Measurements from ENCODE around the gene TBC1D21.

The TBC1D21 gene

DNA sequence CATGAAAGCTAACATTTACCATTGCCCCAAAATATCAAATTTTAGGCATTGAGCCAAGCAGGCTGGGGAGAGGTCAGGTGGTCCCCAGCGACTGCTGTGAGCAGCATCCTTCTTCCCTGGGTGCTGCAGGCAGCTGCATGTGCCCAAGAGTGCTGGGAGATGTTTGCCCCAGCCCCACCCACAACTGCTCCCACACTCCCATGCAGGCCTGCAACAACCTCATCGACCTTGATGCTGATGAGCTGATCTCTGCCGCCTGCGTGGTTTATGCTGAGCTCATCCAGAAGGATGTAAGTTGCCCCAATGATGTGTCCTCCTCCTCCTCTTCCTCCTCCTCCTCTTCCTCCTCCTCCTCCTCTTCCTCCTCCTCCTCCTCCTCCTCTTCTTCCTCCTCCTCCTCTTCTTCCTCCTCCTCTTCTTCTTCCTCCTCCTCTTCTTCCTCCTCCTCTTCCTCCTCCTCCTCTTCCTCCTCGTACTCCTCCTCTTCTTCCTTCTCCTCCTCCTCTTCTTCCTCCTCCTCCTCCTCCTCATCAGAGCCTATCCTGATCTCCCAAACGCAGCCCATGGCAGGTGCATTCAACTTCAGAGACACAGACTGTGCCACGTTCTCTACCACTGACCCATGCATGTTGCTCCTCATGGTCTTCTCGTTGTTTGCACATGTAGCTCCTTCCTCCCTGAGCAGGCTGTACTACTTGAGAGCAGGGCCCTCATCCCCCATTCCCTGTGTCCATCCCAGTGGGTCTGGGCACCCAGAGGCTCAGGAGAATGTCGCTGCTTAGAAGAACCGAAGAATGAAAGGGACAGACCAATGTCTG, 15.1 kb downstream of the TBC1D21 start:
- no peak for DNase-seq (ENCODE audit: low spot score)

DNA sequence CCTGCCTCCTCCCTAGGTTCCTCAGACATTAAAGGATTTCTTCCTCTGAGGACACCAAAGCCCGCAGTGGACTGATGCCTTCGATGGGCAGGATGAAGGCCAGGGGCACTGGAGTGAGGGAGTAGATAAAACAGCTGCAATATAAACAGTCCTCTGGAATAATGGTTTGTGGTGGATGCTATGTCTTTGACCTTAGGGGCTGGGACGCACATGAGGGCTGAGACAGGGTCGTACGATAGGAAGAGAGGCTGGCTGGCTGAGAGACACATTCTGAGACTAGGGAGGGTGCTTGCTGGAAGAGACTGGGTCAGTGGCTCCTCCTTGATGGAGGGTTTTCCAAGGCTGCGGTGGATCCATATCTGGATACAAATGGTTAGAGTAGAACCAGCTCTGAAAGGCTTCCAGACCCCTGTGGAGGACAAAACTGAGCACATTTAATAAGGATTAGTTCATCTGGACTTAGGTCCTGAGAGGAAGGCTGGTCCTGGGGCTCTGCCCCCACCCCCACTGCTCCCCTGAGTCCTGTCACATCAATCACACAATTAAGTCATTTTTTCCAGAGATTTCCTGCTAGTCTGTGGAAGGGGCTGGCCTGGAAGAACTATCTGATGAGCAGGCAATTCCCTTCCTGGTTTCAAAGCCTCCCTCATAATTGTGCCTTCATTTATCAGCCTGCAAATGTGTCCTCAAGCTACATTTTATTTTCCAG, 15.8 kb downstream of the TBC1D21 start:
- no peak for DNase-seq (ENCODE audit: low spot score)

DNA sequence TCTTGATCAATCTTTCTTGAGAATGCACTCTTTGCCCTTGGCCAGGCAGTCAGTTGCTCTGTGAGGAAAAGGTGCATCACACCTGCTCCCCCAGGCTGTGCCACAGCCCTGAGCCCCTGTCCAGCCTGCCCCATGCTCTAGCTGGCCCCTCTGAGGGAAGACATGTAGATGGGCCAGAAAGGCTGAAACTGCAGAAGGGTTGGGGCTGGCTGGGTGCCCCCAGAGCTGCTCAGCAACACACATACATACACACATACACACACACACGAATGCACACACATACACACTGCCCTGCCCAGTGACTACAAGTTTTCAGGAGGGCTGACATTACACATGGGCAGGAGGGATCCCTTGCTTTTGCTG, 16.4 kb downstream of the TBC1D21 start:
- DNase-seq (ENCODE audit: low spot score): no peak

DNA sequence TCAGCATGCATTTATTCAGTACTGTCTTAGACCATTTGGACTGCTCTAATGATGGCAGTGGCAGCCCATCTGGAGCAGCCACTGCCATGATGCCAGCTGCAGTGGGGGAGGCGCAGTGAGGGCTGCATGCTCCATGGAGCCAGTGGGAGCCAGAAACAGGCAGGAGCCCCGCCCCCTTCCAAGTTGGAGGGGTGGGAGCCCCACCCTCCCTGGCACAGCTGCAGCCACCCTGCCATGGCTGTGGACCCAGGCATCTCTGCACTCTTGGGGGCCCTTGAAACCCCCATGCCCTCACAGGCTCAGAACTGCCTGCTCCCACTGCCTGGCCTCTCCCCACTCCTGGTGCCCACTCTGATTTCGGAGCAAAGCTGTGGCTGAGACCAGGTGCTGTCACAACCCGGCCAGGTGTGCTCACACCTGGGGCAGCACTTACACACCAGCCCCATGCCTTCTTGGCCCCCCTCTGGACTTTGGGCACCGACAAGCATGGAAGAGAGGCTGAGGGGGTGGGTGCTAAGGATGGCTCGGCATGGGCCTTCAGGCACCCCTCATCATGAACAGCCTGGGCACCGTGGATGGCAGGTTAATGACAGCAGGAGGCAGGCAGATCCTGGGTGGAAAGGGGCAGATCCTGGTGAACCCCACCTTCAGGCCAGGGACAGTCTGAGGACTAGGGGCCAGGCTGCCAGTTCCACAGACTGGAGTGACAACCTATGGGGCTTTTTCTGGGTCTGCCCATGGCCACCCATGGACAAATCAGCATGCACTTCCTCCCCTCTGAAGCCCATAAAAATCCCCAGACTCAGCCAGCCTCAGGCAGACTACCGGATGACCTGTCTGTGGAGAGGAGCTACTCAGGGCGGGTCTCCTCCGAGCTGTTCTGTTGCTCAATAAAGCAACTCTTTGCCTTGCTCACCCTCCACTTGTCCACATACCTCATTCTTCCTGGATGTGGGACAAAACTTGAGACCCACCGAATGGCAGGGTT, 18.3 kb downstream of the TBC1D21 start:
- no peak for DNase-seq (ENCODE audit: low spot score)

DNA sequence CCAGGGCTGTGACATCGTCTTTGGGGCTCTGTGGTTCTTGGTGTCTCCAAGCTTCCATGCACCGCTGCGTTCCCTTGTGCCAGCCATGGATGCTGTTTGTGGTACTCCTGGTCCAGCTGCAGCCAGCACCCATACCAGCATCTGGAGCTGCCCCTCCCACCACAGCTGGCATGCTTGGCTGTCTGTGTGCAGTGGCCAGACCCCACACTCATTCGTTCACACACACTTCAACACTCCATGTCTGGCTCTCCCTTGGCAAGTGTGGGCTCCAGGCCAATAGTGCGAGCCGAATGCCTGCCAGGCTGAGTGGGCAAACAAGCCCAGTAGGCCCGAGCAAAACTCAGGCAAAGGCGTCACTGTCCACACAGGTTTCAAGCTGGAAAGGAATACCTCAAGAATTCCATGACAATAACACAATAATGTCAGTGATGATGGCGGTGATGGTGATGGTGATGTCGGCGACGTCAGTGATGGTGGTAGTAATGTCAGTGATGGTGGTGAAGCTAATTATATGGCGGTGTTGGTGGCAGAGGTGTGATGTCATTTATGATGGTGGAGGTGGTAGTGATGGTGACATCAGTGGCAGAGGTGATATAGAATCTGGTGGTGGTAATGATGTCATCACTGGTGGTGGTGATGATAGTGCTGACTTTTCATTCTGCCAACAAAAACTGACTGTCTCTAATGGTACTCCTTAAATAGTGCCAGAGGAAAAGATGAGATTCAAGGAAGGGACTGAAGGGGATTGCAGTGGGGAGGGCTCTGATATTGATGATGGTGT, 19.3 kb downstream of the TBC1D21 start:
- DNase-seq (ENCODE audit: low spot score): no peak

DNA sequence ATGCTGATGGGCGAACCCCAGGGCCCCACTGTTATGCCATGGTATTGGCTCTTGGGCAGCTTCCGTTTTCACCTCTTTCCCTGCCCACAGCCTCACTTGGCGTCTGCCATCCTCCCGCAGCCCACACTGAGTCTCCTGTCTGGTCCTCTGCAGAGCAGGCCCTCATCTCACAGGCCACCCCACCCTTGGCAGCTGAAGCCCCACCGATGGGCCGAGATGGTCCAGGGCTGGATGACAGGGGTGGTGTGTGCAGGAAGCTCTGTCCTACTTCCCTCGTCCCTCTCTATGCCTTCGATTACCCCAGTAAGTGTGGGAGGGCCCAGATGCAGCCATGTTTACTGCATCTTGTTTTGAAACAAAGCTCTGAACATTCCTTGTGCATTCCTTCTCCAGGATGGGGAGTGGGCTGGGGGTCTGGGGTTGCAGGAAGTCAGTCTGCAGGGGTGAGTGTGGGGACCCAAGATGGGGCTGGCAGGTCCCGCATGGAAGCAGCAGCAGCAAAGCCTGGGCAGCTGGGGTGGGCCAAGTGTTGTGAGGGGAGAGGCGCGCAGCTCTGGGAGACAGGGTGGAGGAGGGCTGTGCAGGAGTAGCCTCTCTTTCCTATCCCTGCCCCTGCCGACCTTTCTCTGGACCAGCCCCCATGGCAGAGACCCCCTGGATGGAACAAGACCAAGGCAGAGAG, 20.9 kb downstream of the TBC1D21 start:
- DNase-seq (ENCODE audit: low spot score): no peak

DNA sequence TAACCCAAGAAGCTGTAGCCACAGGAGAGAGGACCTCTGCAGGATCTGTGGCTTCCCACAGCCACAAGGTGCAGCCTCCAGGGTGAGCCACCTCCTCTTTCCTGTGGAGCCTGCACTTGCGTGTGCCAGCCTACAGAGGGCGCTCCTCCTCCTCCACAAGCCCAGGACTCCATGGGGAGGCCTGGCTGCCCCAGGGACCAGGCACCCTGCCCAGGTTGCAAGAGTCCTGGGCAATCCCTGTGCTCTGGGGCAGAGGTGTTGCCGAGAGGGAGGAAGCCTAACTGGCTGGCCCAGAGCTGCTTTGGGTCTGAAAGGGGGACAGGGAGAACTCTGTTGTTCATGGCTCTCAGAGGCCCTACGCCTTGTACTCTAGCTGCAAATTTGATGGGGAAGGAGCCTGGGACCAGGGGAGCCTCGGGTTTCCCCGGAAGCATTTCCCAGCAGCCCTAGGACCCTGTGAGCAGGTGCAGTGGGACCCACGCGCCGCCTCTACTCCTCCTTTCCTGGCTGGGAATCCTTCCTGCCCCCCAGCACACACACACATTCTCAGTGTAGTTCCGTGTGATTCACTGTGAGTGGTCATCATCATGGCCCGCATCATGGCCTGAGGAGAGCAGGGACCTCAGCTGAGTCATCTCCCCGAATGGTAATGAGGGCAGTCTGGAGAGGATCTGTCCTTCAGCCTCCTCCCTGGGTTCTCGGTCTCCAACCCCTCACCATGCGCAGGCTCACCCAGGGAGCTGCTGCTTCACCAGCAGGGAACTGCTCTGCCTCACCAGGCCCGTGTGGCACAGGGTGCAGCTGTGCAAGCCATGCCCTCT, 24.3 kb downstream of the TBC1D21 start:
- peak; percentile 98 for DNase-seq (ENCODE audit: low spot score)

DNA sequence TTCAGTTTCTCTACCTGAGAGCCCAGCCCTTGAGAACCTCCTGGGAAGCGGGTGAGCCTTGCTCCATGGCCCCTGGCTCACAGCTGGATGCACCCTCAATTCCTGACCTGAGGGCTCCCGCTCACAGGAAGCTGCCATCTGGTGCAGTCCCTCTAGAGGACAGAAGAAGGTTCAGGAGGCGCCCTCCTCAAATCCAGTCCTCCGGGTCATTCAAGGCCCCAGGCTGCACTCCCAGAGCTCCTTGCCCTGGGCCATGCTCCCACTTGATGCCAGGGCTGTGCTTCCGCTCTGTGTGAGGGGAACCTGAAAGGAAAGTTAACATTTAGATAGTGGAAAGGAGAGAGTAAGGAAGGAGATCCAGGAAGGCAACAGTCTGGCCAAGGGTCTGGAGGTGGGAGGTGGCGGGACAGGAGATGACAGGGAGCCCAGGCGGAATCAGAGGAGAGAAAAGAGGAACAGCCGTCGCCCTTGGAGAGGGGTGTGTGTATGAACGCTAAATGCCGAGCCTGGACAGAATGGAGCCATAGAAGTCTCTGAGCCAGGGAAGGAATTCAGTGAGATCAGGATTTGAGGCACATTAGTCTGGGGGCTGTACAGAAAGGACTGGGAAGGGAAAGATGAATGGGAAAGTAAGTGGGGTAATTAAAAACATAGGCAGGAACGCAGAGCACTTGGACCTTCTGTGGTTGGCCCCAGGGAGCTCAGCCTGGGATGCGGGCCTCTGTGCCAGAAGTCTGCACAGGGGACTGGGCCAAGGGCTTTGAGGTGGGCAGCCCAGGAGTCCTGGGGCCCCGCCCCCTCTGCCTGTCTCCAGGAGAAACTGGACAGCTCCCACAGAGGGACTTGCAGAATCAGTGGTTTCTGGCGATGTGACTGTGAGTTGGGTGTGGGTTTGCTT, 26.1 kb downstream of the TBC1D21 start:
- no peak for DNase-seq (ENCODE audit: low spot score)

DNA sequence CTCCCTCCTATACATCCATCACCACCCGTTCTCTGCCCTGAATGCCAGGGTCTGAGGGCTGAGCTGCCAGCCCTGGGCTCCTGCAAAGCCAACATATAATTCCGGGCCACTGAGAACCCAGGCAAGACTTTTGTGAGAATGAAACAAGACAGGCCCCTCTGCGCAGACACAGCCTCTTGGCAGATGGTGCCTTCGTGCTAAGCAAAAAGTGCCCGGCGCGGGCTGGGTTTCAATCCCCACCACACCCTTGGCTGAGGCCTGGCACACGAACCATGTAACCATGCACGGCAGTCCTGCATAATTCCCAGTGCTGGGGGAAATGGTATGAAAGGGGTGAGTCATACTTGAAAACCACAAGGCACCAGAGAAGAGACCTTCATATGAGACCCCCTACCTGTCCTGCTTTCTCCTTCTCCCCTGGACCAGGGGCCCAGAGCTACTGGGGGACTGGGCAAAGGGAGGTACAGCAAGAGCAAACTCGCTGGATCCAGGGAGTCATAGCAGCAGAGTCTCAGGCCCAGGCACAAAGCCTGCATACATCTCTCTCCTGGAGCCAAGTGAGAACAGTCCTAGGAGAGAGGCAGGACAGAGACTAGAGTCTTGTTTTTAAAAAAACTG, 26.8 kb downstream of the TBC1D21 start:
- no peak for DNase-seq (ENCODE audit: low spot score)

DNA sequence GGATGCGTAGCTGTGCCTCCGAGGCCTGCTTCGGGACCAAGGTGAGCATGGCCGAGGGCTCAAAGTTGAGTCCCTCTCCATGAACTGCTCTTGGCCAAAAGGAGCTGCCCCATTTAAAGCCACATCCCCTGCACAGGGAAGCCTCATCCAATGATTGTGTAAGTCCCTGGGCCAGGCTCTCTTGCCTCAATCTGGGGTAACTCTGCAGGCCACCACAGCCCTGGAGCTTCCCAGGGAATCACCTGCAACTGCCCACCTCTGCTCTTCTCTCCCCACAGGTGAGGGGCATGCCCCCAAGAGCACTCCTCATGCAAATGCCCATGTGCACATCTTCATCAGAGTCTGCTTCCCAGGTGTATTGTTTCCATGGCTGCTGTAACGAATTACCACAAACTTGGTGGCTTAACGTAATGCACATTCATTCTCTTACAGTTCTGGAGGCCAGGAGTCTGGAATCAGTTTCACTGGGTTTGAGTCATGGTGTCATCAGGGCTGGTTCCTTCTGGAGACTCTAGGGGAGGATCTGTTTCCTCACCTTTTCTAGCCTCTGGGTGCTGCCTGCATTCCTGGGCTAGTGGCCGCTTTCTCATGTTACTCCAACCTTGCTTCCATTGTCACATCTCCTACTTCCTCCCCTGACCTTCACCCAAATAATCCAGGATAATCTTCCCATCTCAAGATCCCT, 27.9 kb downstream of the TBC1D21 start:
- no peak for DNase-seq (ENCODE audit: low spot score)

DNA sequence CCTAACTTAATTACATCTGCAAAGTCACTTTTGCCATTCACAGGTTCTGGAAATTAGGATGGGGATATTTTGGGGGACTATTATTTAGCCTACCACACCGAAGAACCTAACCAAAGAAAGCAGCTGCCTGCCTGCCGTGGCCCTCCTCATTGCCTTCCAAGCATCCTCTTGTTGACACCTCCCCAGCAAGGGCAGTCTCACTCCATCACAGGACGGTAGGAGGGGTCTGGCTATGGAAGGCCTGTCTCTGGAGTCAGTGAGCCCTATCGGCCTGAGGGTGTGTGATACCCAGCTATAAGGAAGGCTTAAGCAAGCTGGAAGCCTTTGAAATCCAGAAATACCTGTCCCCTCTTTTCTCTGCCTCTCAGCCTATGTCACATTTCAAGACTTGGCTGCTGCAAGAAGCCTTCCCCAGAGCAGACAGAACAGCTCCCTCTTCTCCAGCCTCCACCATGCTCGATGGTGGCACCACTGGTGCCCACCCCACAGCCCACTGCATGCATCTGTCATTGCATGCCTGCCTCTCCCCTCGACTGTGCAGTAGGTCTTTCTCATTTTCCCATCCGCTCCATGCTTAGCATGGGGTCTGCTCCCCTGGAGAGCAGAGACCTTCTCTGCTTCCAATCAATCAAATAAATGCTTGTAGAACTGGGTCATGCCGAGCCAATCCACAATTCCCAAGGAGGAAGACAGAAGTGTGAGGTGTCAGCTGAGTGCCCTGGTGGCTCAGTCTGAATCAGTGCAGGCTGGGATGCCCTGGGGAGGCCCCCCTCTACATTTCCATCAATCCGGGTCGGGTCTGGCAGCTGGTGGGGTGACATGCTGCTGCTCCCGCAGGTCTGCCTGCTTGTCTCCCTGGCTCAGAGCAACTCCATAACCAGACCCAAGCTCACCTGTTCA, 29.0 kb downstream of the TBC1D21 start:
- DNase-seq (ENCODE audit: low spot score): no peak

DNA sequence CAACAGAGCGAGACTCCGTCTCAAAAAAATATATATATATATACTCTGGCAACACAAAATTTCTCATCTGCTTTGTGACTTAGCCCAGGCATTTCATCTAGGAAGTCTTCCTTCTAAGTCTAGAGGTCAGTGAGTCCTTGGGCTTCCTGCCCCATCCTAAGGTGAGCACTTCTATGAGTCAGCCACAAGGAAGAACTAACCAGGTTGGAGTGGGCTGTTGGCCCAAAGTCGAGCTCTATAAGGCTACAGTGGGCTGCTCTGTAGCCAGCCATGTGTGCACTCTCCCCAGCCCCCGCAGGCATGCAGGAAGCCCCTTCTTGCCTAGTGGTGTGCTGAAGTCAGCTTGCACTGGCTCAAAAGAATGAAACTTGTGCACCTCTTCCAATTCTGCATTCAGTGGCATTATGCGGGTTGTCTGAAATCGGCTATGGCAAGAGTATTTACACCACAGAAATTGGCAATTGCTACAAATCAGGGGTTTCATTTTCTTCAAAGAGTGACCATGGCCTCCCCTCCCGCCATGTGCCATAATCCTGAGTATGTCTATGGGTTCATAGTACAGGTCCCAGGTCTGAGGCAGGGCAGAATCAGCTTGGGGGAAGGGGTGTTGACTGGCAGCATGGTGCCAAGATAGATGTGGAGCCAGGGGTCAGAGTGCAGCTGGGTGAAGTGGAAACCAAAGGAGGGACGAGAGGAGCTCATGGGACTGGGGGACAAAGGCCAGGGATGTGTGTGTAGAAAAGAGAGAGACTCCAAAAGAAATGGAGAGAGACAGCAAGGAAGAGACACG, 30.9 kb downstream of the TBC1D21 start:
- DNase-seq (ENCODE audit: low spot score): no peak

DNA sequence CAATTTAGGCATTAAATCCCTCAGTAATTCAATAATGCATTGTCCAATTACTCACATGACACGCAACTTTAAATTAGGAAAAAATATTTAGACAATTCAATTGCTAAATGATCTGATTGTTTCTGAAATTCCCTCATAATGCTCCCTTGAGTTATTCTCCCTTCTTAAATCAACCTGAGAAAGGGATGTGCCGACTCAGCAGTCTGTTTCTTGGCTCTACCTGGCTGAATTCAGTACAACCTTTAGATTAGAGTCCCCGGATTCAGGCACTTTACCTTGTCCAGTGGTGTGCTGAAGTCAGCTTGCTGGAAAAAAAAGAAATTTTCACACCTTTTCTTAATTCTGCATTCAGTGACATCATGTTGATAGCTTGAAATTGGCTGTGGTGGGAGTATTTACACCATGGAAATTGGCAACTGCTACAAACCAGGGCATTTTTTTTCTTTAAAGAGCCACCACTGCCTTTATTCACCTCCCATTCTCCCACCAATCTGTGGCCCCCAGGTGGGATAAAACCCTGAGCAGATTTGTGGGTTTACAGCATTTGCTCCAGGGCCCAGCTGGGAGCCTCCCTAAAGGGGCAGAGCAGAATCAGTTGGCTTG, 32.0 kb downstream of the TBC1D21 start:
- no peak for DNase-seq (ENCODE audit: low spot score)

DNA sequence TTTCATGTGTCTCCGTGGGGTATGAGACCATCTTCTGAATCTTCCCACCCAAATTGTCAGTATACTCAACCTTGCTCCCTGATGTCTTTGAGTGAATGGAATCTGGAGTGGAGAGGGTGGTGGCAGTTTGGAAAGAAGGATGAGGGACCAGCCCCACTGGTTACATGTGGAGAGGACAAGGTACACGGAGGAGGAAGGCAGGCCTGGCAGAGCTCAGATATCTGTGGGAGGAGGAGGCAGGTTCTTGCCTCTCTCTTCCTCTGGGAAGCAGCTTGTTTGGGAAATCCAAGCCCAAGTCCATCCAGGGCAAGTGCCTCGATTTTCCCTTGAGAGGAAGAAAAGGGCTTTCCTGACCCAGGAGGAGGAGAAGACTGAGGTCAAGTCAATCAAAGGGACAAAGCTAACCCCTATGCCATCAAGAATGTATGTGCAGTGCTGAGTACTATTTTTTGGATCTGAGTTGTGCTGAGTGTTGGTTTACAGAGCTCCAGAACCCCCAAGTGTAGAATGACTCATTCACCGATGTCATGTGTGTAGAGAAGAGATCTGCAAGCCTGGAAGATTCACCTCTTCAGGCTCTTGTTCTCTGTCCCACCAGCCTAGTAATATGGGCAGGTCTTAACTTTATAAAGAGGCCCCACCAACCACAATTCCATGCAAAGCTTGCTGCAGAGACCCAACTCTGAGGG, 33.1 kb downstream of the TBC1D21 start:
- peak; percentile 70 for DNase-seq (ENCODE audit: low spot score)

DNA sequence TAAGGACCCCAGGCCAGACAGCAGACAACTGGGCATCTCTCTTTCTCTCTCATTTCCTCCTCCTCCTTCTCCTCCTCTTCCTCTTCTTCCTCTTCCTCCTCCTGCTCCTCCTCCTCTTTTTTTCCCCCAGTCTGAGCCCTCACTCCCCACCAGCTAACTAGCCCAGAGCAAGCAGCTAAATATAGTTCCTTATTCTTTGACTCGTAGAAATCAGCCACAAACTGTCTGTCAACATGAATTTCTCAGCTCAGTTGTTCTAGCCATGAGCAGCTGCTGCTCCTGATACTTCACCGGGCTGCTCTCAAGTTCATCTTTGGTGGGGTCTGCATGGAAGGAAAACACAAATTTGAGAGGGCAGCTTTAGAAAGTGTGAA, 33.7 kb downstream of the TBC1D21 start:
- no peak for DNase-seq (ENCODE audit: low spot score)

Data from hepatic stellate cell (primary cell).